Measurements from ENCODE around the gene ZNF672. TPM values are rescaled to one million over a fixed set of nuclear protein-coding genes. Genes with fewer than 3 reads are reported as not detected.

The ZNF672 gene
- total and polyA plus RNA-seq, 4 experiments from 2014 or later: 12.4 to 42.8 (median 34.5) TPM

DNA sequence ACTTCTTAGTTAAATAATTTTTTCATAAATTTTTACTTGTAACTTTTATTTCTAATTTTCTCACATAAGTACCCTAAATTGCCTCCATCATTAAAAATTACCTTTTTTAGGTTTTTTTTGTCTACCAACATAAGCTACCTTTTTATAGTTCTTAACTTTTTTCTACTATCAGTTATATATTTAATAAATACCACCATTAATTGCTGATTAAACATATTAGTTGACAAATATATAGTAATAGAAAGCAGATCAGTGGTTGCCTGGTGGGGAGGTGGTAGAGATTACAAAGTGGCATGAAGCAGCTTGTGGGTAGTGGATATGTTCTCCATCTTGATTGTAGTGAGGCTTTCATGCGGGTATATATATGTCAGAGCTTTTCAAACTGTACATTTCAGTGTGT lies 6.2 kb upstream of the ZNF672 start:
- Histone ChIP-seq H3K4me1 (ENCODE audit: insufficient read depth, low read length) (peaks cover 7% of the 10 kb centered on the region), H3K9me3 (ENCODE audit: control insufficient read depth in 1 of 2, low read length in 2 of 2) (no peaks in the 10 kb centered on the region), H3K27me3 (ENCODE audit: insufficient read depth, low read length) (no peaks in the 10 kb centered on the region), H3K4me3 (ENCODE audit: low read length in 2 of 2) (no peak overlapping the region), H3K36me3 (ENCODE audit: insufficient read depth, low read length) (no peaks in the 10 kb centered on the region), H3K27ac (ENCODE audit: low read depth, low read length) (no peak overlapping the region)
- no peak overlapping the region for H3K4me3 Mint-ChIP-seq
- no peak for DNase-seq
- no peak overlapping the region for H3K27ac Mint-ChIP-seq
- intact Hi-C loops (cut with micrococcal nuclease): no loop called here
- H3K4me1 Mint-ChIP-seq: peaks cover under 1 to 8% (median 2%) of the 10 kb centered on the region in 4 donors
- peaks cover 4% of the 10 kb centered on the region in 2 donors for H3K27me3 Mint-ChIP-seq
- no peaks in the 10 kb centered on the region for H3K36me3 Mint-ChIP-seq
- no peaks in the 10 kb centered on the region for H3K9me3 Mint-ChIP-seq
- ChIA-PET POLR2A (ENCODE audit: partially characterized antibody) (no interaction called here), CTCF (ENCODE audit: partially characterized antibody) (no interaction called here)

DNA sequence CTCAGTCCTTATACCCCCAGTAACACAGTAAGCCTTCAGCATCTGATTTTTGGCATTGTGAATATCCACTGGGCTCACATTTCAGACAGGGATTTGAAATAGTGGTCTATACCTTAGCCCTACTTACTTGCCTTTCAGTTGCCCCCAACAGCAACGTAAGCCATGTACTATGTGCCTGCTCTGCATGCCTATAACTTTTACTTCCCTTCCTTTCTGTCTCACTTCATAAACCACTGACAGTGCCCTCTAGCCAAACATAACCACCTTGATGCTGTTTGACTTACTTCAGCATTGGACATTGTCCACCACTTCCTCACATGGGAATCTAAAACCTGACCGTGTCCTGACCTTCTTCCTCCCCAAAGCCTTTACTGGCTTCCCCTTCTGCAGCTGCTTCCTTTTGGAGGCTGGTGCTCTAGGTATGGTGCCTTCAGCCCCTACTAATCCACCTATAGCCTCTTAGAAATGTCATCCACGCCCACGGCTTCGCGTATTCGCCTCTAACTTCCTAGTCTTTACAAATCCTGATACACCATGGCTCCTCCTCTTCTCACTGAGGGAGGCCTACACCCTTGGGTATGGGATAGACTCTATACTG lies 3.6 kb upstream of the ZNF672 start:
- Histone ChIP-seq H3K4me1 (ENCODE audit: insufficient read depth, low read length) (peaks cover 14% of the 10 kb centered on the region), H3K4me3 (ENCODE audit: low read length in 2 of 2) (no peak overlapping the region), H3K27ac (ENCODE audit: low read depth, low read length) (no peak overlapping the region), H3K9me3 (ENCODE audit: control insufficient read depth in 1 of 2, low read length in 2 of 2) (no peaks in the 10 kb centered on the region), H3K36me3 (ENCODE audit: insufficient read depth, low read length) (no peaks in the 10 kb centered on the region), H3K27me3 (ENCODE audit: insufficient read depth, low read length) (no peaks in the 10 kb centered on the region)
- H3K27ac Mint-ChIP-seq: no peak overlapping the region
- peaks cover 4 to 8% (median 6%) of the 10 kb centered on the region in 4 donors for H3K4me1 Mint-ChIP-seq
- POLR2A ChIA-PET (ENCODE audit: partially characterized antibody): interaction anchor here (1.4 kb wide), 1 partner anchor 25 kb away, joined by 7 read pairs; the partner anchor contains the start of gene ZNF692
- H3K27me3 Mint-ChIP-seq: peaks cover 3 to 4% of the 10 kb centered on the region in 2 donors
- CTCF ChIA-PET (ENCODE audit: partially characterized antibody): no interaction called here
- intact Hi-C loops (cut with micrococcal nuclease): no loop called here
- no peak for DNase-seq
- no peaks in the 10 kb centered on the region for H3K9me3 Mint-ChIP-seq
- peaks cover 0 to 4% of the 10 kb centered on the region in 2 donors for H3K36me3 Mint-ChIP-seq
- H3K4me3 Mint-ChIP-seq: no peak overlapping the region

DNA sequence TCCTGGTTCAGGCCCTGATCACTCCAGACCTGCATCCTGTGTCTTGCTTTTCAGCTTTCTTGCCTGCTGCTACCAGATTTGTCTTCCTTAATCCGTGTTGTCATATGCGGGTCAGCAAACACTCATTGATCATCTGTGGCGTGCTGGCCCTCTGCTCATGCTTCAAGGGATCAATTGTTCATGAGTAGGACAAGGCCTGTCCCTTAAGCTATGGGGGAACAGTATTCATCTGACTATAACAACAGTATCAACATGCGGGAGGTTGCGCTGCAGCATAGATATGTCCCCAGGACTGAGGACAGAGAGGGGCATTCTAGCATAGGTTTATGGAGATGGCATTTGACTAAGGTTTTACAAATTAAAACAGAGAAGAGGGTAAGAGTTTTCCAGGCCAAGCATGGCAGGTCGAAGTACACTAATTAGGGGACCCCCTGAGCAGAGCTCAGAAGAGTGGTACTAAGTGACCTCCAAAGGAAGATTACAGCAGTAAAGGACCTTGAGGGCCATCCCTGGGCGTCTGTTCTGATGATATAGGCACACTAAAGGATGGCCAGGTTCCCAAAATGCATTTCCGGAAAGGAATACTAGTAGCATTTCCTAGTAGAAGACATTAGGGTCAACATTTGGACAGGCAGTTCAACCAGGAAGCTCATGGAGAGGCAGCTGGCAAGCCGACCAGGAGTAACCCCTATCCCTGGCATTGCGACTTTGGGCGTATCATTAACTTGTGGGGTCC lies 811 bp upstream of the ZNF672 start:
- intact Hi-C loops (cut with micrococcal nuclease): no loop called here
- no peaks in the 10 kb centered on the region for H3K27me3 ChIP-seq (ENCODE audit: insufficient read depth, low read length)
- H3K27ac ChIP-seq (ENCODE audit: low read depth, low read length): peak overlapping the region; percentile 97
- peaks cover 3 to 4% of the 10 kb centered on the region in 2 donors for H3K27me3 Mint-ChIP-seq
- H3K4me1 ChIP-seq (ENCODE audit: insufficient read depth, low read length): peaks cover 36% of the 10 kb centered on the region
- peaks cover 13 to 33% (median 24%) of the 10 kb centered on the region in 4 donors for H3K4me1 Mint-ChIP-seq
- H3K9me3 Mint-ChIP-seq: no peaks in the 10 kb centered on the region
- no peaks in the 10 kb centered on the region for H3K9me3 ChIP-seq (ENCODE audit: control insufficient read depth in 1 of 2, low read length in 2 of 2)
- peak overlapping the region; percentile 64 to 87 for H3K4me3 ChIP-seq (ENCODE audit: low read length in 2 of 2)
- H3K27ac Mint-ChIP-seq: peak overlapping the region in 3 of 7 donors; percentile 88 to 92 (median 90)
- H3K36me3 ChIP-seq (ENCODE audit: insufficient read depth, low read length): no peaks in the 10 kb centered on the region
- POLR2A ChIA-PET (ENCODE audit: partially characterized antibody): interaction anchor here (0.8 to 7.0 kb wide), 9 partner anchors 10 to 70 kb away, joined by 3 to 210 read pairs (median 5); partner anchors contain the start of genes PGBD2, SH3BP5L and ZNF692
- peaks cover 0 to 4% of the 10 kb centered on the region in 2 donors for H3K36me3 Mint-ChIP-seq
- DNase-seq: no peak
- no peak overlapping the region for H3K4me3 Mint-ChIP-seq
- CTCF ChIA-PET (ENCODE audit: partially characterized antibody): interaction anchor here (4.3 to 4.9 kb wide), 2 partner anchors 10 to 22 kb away, joined by 54 to 58 read pairs; partner anchors contain the start of genes SH3BP5L and ZNF692

DNA sequence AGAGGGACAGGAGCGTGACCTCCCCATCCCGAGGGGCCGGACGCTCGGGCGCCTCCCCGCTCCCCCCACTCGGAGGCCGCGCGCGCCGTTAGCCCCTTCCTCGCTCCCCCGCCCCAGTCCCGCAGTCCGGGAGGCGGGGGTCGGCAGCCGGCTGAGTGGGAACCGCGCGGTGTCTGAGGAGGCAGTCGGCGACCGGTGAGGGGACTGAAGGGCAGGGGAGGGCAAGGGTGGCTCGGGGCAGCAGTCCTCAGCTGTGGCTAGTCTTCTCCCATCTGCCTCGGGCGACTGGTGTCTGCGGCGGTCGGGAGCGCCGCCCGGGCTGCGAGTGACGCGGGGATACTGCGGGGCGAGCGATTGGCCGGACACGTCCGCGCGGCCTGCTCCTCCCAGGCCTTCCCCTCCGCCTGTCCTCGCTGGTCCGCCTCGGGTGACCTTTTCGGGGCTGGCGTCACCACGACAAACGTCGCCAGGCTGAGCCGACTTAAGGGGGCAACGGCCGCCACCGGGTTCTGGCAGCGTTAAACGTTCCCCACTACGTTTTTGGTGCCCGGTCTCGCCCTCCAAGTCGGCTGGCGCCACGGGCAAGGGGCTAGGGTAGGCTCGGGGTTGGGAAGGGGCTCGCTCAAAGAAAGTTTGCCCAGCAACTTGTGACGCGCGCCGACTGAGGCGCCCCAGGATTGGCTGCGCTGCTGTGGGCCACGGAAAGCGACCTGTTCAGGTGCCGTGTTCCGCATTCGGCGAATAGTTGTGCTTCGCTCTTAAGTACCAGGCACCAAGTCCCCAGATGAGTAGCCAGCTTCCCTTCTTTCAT lies 538 bp downstream of the ZNF672 start:
- Mint-ChIP-seq H3K9me3 (no peaks in the 10 kb centered on the region), H3K27ac (peak overlapping the region in 6 of 7 donors; percentile 96 to 99 (median 99))

DNA sequence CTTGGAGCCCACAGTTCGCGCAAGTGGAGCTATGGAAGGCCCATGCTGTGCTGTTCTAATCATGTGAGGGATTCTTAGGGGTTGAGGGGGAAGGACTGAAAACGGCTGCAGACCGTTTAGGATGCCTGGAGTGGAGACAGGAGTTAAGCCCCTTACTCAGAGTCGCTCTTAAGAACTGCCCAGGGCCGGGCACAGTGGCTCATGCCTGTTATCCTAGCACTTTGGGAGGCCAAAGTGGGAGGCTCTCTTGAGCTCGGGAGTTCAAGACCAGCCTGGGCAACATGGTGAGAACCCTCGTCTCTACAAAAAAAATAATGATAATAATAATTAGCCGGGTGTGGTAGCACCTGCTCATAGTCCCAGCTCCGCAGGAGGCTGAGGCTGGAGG lies 1.1 kb downstream of the ZNF672 start:
- CTCF ChIA-PET (ENCODE audit: partially characterized antibody): interaction anchor here (0.7 to 4.9 kb wide), 5 partner anchors 12 to 87 kb away, joined by 3 to 58 read pairs (median 3); partner anchors contain the start of genes SH3BP5L and ZNF692

More for the DNA sequence above, 538 bp downstream of the ZNF672 start:
- Histone ChIP-seq H3K4me3 (ENCODE audit: low read length in 2 of 2) (peak overlapping the region; percentile 64 to 87), H3K9me3 (ENCODE audit: control insufficient read depth in 1 of 2, low read length in 2 of 2) (no peaks in the 10 kb centered on the region), H3K4me1 (ENCODE audit: insufficient read depth, low read length) (peaks cover 36% of the 10 kb centered on the region), H3K27ac (ENCODE audit: low read depth, low read length) (peak overlapping the region; percentile 97), H3K36me3 (ENCODE audit: insufficient read depth, low read length) (no peaks in the 10 kb centered on the region), H3K27me3 (ENCODE audit: insufficient read depth, low read length) (no peaks in the 10 kb centered on the region)
- POLR2A ChIA-PET (ENCODE audit: partially characterized antibody): interaction anchor here (1.0 to 7.0 kb wide), 9 partner anchors 8 to 68 kb away, joined by 3 to 210 read pairs (median 5); partner anchors contain the start of genes PGBD2, SH3BP5L and ZNF692
- Mint-ChIP-seq H3K27me3 (peaks cover 1% of the 10 kb centered on the region in 2 donors), H3K36me3 (peaks cover 0 to 8% of the 10 kb centered on the region in 2 donors), H3K4me3 (peak overlapping the region in 2 of 8 donors; percentile 95 to 99), H3K4me1 (peaks cover 13 to 36% (median 24%) of the 10 kb centered on the region in 4 donors)
- CTCF ChIA-PET (ENCODE audit: partially characterized antibody): interaction anchor here (1.0 to 4.9 kb wide), 3 partner anchors 12 to 23 kb away, joined by 3 to 58 read pairs (median 54); partner anchors contain the start of genes SH3BP5L and ZNF692
- intact Hi-C loops (cut with micrococcal nuclease): loop anchor here (1.0 kb wide), 4 partner anchors 12 to 68 kb away; partner anchors contain the start of genes PGBD2 and ZNF692
- peak; percentile 85 to 90 (median 87) for DNase-seq

DNA sequence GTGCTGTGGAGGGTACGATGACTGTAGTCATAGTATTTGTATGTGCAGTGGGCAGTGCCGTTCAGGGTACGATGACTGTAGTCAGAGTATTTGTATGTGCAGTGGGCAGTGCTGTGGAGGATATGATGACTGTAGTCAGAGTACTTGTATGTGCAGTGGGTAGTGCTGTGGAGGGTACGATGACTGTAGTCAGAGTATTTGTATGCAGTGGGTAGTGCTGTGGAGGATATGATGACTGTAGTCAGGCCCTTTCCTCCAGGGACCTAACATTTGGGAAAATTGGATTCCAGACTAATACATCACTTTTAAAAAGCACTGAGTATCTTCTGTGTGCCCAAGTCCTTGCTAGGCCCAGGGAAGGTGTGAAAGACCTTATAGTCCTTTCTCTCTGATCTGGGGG lies 2.9 kb downstream of the ZNF672 start:
- intact Hi-C loops (cut with micrococcal nuclease): no loop called here
- no peaks in the 10 kb centered on the region for H3K27me3 Mint-ChIP-seq
- CTCF ChIA-PET (ENCODE audit: partially characterized antibody): interaction anchor here (1.2 to 2.9 kb wide), 5 partner anchors 15 to 32 kb away, joined by 4 to 12 read pairs (median 6); partner anchors contain the start of genes SH3BP5L and ZNF692
- peaks cover 13 to 36% (median 24%) of the 10 kb centered on the region in 4 donors for H3K4me1 Mint-ChIP-seq
- H3K4me3 Mint-ChIP-seq: peak overlapping the region in 5 of 8 donors; percentile 2 to 57 (median 10)
- peak overlapping the region in 5 of 7 donors; percentile 6 to 85 (median 48) for H3K27ac Mint-ChIP-seq
- no peak for DNase-seq
- Histone ChIP-seq H3K4me3 (ENCODE audit: low read length in 2 of 2) (no peak overlapping the region), H3K27ac (ENCODE audit: low read depth, low read length) (no peak overlapping the region), H3K27me3 (ENCODE audit: insufficient read depth, low read length) (no peaks in the 10 kb centered on the region), H3K9me3 (ENCODE audit: control insufficient read depth in 1 of 2, low read length in 2 of 2) (no peaks in the 10 kb centered on the region), H3K36me3 (ENCODE audit: insufficient read depth, low read length) (peaks cover 17% of the 10 kb centered on the region), H3K4me1 (ENCODE audit: insufficient read depth, low read length) (peaks cover 36% of the 10 kb centered on the region)
- POLR2A ChIA-PET (ENCODE audit: partially characterized antibody): interaction anchor here (0.9 to 7.0 kb wide), 3 partner anchors 10 to 33 kb away, joined by 4 to 210 read pairs (median 9); partner anchors contain the start of gene ZNF692
- H3K36me3 Mint-ChIP-seq: peaks cover 7 to 19% of the 10 kb centered on the region in 2 donors
- H3K9me3 Mint-ChIP-seq: no peaks in the 10 kb centered on the region

More for the DNA sequence above, 1.1 kb downstream of the ZNF672 start:
- peak overlapping the region in 2 of 8 donors; percentile 95 to 99 for H3K4me3 Mint-ChIP-seq
- no peaks in the 10 kb centered on the region for H3K36me3 ChIP-seq (ENCODE audit: insufficient read depth, low read length)
- no peak for DNase-seq
- H3K36me3 Mint-ChIP-seq: peaks cover 0 to 10% of the 10 kb centered on the region in 2 donors
- intact Hi-C loops (cut with micrococcal nuclease): no loop called here
- H3K27me3 Mint-ChIP-seq: no peaks in the 10 kb centered on the region
- peaks cover 36% of the 10 kb centered on the region for H3K4me1 ChIP-seq (ENCODE audit: insufficient read depth, low read length)
- POLR2A ChIA-PET (ENCODE audit: partially characterized antibody): interaction anchor here (1.1 to 7.0 kb wide), 6 partner anchors 10 to 67 kb away, joined by 3 to 210 read pairs (median 23); partner anchors contain the start of genes PGBD2, SH3BP5L and ZNF692
- H3K27ac Mint-ChIP-seq: peak overlapping the region in 6 of 7 donors; percentile 96 to 99 (median 99)
- peak overlapping the region; percentile 97 for H3K27ac ChIP-seq (ENCODE audit: low read depth, low read length)
- H3K9me3 Mint-ChIP-seq: no peaks in the 10 kb centered on the region
- H3K4me1 Mint-ChIP-seq: peaks cover 13 to 36% (median 24%) of the 10 kb centered on the region in 4 donors
- H3K4me3 ChIP-seq (ENCODE audit: low read length in 2 of 2): peak overlapping the region; percentile 64
- H3K9me3 ChIP-seq (ENCODE audit: control insufficient read depth in 1 of 2, low read length in 2 of 2): no peaks in the 10 kb centered on the region
- H3K27me3 ChIP-seq (ENCODE audit: insufficient read depth, low read length): no peaks in the 10 kb centered on the region
